AG09309 (cell line): Measurements from ENCODE around the gene SEPTIN12.
"Not testable (repeated sequence)": the region's sequence is repeated elsewhere in the genome, so short reads cannot be mapped to it uniquely, and the experiment has no call there.

ENCODE experiments used
- DNase-seq: peaks from one replicate; pipeline ENCODE4 v3.0.0-alpha.2; 2010; ENCODE audit warnings: low read depth
- H3K4me3 ChIP-seq: 2 replicates; pipeline ENCODE4 v1.5.1; 2011; ENCODE audit warnings: mild to moderate bottlenecking, low read depth, low read length, moderate library complexity; ENCODE audit not compliant: control insufficient read depth
- CTCF ChIP-seq: IDR thresholded peaks from 2 replicates; pipeline ENCODE4 v1.5.1; 2011; ENCODE audit warnings: mild to moderate bottlenecking, low read depth, low read length, inconsistent platforms; ENCODE audit not compliant: insufficient read depth, control insufficient read depth; ENCODE audit errors: missing control alignments

Gene SEPTIN12

GRCh38 chr16:4785758-4786433 lies 2.2 kb downstream of the SEPTIN12 start:
- no peak for DNase-seq
- no peak for TF ChIP-seq CTCF
- no peak overlapping the region for H3K4me3 ChIP-seq

GRCh38 chr16:4784444-4784987 lies 3.6 kb downstream of the SEPTIN12 start:
- not testable (repeated sequence) for H3K4me3 ChIP-seq

GRCh38 chr16:4783951-4784336 lies 4.2 kb downstream of the SEPTIN12 start:
- no peak for TF ChIP-seq CTCF
- no peak overlapping the region for H3K4me3 ChIP-seq
- no peak for DNase-seq

More at GRCh38 chr16:4784444-4784987, 3.6 kb downstream of the SEPTIN12 start:
- DNase-seq: not testable (repeated sequence)

- no peak for TF ChIP-seq CTCF
- no peak overlapping the region for H3K4me3 ChIP-seq
- DNase-seq: no peak
These were observed 4.7 kb downstream of the SEPTIN12 start for GRCh38 chr16:4783251-4783950.

- no peak for TF ChIP-seq CTCF
- no peak for DNase-seq
- H3K4me3 ChIP-seq: no peak overlapping the region
These were observed 7.9 kb downstream of the SEPTIN12 start for GRCh38 chr16:4780235-4780634.

- TF ChIP-seq CTCF: no peak
- no peak overlapping the region for H3K4me3 ChIP-seq
- no peak for DNase-seq
These were observed 10.1 kb downstream of the SEPTIN12 start for GRCh38 chr16:4778050-4778392.

- no peak overlapping the region for H3K4me3 ChIP-seq
- TF ChIP-seq CTCF: no peak
- DNase-seq: no peak
These were observed 10.7 kb downstream of the SEPTIN12 start for GRCh38 chr16:4777339-4778049.
